ENCODE data around the gene ANKHD1.

GRCh38 chr5:140362311-140362710 lies 39.3 kb upstream of the ANKHD1 start:
- TF ChIP-seq EP300 (conservative IDR thresholded peaks at IDR 0.05; ENCODE audit: poor library complexity, severe bottlenecking) (no peak), CTCF (IDR thresholded peaks at IDR 0.05; ENCODE audit: poor library complexity, severe bottlenecking) (no peak), REST (IDR thresholded peaks at IDR 0.05; ENCODE audit: borderline replicate concordance) (no peak), TAF1 (IDR thresholded peaks at IDR 0.05; ENCODE audit: low read depth) (no peak), POLR2AphosphoS5 (IDR thresholded peaks at IDR 0.05) (no peak)
